Measurements from ENCODE around the gene CLBA1.

DNA sequence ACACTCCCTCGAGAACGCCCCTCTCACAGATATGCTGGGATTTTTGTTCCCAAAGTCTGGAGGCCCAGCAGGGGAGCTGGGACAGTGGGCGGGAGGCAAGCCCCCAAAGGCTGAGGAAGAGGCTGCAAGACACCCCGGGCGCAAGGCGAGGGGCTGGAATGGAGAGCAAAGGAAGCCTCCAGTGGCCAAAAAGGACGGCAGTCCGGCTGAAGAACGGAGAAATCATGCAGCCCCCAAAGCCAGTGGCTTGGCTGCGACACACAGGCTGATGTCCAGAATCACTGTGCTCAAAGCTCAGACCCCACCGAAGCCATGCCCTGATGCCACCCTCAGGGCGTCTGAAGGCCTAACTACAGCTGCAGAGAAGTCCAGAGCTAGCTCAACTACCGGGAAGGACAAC, 10.9 kb downstream of the CLBA1 start:
- TF ChIP-seq, protein P1, sequence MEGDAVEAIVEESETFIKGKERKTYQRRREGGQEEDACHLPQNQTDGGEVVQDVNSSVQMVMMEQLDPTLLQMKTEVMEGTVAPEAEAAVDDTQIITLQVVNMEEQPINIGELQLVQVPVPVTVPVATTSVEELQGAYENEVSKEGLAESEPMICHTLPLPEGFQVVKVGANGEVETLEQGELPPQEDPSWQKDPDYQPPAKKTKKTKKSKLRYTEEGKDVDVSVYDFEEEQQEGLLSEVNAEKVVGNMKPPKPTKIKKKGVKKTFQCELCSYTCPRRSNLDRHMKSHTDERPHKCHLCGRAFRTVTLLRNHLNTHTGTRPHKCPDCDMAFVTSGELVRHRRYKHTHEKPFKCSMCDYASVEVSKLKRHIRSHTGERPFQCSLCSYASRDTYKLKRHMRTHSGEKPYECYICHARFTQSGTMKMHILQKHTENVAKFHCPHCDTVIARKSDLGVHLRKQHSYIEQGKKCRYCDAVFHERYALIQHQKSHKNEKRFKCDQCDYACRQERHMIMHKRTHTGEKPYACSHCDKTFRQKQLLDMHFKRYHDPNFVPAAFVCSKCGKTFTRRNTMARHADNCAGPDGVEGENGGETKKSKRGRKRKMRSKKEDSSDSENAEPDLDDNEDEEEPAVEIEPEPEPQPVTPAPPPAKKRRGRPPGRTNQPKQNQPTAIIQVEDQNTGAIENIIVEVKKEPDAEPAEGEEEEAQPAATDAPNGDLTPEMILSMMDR (IDR thresholded peaks at IDR 0.05) = no peak
- TF ChIP-seq POLR2A (IDR thresholded peaks at IDR 0.05) = no peak
- TF ChIP-seq EP300 (IDR thresholded peaks at IDR 0.05) = no peak
